ENCODE results near the gene PRKRA.
"Not testable (repeated sequence)": the region's sequence is repeated elsewhere in the genome, so short reads cannot be mapped to it uniquely, and the experiment has no call there.

Gene PRKRA

DNA sequence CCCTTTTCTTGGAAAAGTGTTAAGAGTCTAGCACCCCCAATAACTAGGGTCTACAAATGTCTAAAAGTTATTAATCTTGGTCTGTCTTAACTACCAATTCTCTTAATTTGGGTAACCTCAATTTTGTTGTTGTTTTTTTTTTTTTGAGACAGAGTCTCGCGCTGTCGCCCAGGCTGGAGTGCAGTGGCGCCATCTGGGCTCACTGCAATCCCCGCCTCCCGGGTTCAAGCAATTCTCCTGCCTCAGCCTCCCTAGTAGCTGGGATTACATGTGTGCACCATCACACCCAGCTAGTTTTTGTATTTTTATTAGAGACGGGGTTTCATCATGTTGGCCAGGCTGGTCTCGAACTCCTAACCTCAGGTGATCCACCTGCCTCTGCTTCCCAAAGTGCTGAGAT lies 38.5 kb downstream of the PRKRA start:
- DNase-seq = not testable (repeated sequence)

DNA sequence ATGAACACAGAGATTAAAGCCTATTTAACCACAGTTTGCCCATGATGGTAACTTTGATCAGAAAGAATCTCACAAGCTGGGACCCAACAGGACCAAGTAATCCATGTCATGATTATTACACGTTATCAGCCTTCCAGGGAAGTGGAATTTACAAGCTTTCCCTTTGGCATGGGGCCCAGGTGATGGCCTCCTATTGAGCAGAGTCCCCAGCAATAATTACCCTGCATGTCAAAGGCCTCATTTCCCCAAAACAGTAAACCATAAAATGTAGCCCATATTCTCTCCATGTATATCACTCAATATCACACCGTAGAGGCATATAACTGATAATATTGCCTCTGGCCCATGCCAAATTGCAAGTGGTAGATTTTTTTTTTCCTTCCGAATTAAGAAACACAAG lies 38.9 kb downstream of the PRKRA start:
- no peak for DNase-seq

DNA sequence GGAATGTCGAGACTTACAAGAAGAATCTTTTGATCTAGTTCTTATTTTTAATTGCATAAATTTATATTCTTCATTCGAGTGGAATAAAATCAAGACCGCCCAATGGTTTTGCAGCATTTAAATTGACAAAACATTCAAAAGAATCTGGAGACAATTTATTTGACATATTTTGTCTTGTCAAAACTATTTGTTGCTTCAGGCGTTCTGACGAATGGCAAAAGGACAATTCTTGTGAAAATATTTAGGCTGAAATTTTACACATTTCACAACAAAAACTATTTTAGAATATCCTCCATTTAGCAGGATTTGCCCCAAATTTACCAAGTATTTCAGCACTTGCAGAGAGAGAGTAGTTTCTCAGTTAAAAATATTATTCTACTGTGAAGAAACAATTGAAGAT lies 41.7 kb downstream of the PRKRA start:
- no peak for DNase-seq

DNA sequence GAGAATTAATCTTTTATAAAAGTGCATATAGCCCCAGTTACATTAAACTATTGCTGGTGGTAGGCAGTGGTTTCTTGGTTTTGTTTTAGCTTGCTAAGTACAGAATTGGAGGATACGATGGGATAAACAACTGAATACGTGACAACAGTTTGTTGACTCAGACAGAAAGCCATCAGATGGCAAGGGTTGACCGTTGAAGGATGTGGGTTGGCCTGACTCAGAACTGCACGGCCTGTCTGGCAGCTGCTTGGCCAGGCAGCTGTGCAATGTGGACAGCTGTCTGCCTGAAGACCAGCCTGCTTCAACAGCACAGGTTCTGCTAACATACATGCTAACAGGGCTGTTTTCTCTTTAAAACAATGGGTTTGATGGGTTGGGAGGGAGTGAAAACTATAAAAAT lies 46.6 kb downstream of the PRKRA start:
- DNase-seq = peak; percentile 40 to 44

DNA sequence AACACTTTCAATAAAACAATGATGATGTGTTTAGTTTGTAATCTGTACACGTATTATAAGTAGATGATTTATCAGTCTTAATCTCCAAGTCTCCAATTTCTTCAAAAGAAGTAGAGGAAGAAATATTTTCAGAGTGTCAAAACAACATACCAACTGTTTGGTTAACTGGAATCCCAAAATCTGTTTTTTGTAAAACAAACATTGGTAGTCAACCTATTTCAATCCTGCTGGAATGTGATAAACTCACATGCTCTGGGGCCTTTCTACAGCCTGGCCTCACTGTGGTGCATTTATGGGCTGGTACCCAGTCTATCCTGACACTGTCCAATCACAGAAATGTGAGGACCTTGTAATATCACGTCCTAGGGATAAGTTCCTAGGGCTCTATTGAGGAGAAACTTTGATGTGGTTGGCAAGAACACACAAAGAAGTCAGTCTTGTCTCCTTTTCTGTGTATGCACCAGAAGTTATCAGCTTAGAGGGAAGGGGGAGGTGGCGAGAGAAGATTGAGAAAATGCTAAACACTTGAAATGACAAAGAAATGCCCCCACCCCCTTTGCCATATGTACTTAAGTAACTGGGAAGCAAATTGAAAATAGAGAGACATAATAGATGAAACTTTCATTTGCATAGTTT lies 47.2 kb downstream of the PRKRA start:
- no peak for DNase-seq

DNA sequence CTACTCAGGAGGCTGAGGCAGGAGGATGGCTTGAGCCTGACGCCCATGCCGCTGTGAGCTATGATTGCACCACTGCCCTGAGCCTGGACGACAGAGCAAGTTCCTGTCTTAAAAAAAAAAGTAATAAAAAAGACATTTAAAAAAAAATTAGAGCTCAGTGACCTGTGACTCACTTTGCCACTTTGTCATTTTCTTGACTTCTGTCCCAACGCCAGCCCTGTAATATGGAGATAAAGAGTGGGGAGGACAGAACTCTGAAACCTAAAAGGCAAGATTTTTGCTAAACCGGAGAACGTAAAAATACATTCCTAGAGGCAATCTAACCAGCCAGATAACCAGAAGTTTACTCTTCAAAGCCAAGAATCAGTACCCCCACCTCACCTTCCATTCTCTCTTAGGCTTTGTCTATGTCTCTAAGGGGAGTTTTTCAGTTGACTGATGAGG lies 49.0 kb downstream of the PRKRA start:
- no peak for DNase-seq

DNA sequence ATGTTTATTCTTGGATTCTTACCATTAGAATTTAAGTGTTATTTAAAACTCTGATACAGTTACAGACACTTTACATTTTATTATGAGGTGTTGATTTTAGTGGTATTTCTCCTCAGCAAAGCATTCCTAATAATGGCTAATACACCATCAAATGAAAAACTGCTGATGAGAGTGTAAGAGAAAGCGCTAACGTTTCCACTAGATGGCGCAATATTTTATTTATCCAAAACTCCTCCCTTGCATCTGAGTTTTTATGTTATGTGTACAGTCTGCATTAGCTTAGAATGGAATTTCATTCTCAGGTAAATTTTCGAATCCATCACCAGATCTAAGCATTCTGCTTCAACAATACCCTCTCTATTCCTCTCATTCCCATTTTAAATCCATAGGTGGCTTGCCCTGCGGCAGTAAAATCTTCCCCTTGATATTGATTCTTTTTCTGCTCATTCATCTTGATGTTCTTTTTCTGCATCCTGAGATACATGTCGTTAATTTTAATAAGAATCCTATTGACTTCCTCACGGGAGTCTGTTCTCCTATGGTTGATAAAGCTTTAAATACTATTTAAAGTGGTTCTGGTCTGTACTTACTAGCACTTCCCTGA lies 53.9 kb downstream of the PRKRA start:
- peak; percentile 60 to 74 for DNase-seq

DNA sequence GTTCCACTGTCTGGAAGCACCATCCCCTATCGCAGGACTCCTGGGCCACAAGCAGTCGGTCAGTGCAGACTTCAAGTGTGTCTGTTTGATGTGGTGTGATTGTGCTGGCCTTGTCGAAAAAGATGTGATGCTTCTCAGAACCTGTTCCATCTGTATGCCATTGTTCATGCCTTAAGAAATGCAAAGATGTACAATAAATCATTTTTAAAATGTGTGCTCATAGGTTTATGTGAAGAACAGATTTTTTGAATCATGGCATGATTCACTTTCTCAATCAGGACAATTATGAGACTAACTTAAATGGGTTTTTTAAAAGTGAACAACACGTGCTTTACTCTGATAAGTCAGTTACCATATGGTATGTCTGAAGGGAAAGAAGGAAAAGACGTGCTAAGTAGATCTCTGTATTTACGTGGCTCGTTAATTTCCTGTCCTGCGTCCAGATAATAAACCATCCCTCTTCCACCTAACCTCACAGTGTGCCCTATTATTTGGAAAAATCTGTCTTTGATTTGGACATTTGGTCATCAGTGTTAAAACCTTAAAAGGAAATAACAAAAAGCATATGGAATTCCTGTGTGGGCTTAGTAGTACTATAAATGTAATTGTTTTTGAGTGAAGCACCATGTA lies 54.9 kb downstream of the PRKRA start:
- DNase-seq = no peak

DNA sequence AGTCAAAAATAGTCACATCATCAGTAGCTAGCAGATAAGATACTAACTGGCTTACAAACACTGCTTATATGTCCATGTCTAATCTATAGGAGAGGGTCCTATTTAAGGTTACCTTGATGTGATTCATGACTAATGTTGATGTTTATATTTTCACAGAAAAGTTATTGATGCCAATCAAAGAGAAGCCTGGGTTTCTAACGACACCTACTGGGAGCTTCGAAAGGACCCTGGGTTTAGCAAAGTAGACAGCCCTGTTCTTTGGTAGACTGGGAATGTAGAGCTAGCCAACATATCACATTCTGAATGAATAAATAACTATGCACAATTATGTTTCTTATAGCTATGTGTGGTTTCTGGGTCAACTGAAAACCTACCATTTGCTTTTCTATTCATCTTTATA lies 55.7 kb downstream of the PRKRA start:
- DNase-seq = no peak

DNA sequence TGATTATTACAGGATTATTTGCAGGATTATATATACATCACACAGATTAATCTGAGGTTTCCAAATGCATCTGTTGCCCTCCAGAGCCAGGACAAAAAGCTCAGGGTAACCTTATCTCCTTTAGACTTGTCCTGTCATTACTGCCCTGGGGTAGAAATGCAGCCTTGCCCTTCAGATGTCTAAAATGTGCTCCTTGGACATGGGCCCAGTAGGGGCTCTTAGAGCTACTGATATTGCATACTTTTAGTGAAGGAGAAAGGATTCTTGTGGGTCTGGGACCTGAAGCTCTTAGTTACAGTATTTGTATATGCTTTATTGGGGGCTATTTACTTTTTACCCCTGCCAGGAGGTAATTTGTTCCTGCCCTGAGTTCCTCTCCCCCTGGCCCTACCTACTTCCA lies 56.1 kb downstream of the PRKRA start:
- DNase-seq = no peak

DNA sequence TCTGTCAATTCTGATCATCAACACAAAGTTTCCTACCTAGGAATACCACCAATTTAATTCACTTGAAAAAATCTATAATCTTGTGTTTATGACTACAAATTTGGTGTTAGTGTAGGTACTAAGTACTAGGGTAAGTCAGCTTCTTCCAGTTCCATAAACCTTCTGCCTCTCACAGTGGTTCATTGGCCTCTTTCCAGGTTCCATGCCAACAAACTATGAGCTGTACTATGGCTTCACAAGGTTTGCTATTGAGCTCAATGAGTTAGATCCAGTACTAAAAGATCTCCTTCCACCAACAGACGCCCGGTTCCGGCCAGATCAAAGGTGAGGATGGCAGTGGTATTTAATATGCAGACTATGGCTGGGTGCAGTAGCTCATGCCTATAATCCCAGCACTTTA lies 58.8 kb downstream of the PRKRA start:
- DNase-seq = no peak

DNA sequence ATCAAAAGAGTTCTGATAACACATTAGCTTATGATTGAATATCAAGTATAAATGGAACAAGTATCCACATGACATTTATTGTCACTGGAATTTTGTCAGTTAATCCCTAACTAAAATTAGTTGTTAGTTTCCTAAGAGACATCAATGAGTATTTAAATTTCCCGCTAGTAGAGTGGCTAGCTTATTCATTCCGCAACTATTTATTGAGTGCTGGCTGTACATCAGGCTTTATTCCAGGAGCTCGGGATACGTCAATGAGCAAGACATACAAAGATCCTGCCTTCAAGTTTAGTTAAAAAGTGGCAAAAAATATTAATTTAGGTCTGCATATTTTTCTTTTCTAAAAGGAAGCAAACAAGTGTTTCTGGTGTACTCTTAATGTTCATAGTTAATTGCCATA lies 59.3 kb downstream of the PRKRA start:
- DNase-seq = no peak

DNA sequence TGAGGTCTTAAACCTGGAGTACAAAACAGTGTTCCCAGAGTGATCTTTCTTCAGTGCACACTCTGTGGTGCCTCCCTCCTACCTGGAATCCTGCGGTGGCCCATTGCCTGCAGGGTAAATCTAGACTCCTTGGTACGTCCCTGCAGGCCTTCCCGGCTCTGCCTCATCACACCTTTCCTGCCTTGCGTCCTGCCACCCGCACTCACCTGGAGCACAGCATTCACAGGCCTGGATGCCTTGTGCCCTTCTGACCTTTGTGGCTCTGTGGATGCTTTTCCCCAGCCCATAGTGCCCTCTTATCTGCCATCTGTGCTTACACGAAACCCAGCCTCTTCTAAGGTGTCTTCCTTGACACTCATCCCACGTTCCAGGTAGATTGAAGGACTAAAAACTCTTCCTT lies 62.7 kb downstream of the PRKRA start:
- no peak for DNase-seq

DNA sequence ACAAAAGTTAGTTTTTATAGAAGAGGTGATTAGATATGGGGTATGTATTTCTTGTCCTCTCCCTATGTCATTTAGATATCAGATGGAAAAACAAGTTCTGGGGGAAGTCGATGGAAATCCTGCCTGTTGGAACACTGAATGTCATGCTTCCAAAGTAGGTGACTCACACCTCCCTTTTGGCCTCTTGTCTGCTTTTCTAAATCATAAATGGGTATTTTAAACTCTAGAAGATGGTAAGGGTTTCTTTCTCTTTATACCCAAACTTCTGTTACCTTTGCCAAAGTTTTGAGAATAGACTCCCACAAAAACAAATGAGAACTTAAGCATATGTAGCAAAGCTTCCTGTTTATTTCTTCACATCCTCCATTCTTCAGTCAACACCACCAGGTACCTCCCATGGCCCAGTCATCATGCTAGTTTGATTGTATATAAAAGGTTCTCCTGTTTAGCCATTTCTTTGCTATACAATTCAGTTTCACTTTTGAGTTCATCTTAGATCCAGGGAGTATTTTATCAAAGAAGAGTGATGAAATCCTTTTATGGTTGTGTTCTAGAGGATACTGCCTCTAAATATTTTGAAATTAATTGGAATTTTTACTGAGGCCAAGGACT lies 63.9 kb downstream of the PRKRA start:
- no peak for DNase-seq

DNA sequence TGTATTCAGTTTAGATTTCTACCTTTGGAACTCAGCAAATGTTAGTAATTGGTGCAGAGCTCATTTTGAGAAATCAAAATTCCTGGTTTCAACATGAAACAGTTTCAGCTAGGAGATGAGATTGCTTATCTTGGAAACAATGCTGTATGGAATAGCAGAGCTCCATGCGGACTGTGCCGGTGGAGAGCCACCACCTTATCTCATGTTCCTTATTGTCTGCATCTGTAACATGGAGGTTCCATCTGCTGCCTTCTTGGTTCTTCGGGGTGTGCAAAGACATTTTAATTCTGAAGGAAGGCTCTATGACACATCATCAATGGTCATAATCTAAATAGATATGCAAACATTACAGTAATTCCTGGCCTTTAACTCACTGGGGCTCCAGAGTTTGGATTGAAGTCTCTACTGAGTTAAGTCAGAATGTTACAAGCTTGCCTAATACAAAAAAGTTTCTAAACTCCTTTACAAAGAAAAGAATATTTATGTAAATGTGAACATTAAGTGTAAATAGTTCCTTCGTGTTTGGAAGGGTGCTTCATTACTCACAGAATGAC lies 65.3 kb downstream of the PRKRA start:
- DNase-seq = no peak

DNA sequence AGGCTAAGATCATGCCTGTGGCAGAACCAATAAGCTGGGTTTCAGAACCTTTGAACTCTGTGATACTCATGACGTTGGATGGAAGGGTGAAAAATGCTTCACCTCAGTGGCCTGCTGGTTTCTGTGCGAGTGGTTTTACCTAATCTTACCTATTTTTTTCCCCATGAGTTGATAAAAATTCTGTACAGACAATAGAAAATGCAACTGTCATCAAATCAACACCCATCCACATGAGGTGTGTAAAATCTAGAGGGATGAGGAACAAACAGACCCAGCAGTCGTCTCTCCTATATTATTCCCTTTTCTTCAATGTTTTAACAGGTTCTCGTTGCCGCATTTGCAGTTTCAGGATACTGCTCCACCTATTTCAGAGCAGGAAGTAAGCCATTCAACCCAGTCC lies 67.3 kb downstream of the PRKRA start:
- no peak for DNase-seq
